Parathyroid adenoma (tissue), 2 donors: ENCODE data around the gene TMEM250.

Source experiments
- H2AFZ ChIP-seq: fragments of 300-600 bp; sonication (generic); one replicate; pipeline ENCODE4 v1.7.0; 2017; ENCODE audit warnings: antibody characterized with exemption, mild to moderate bottlenecking
- H3K27ac ChIP-seq: fragments of 300-600 bp; sonication (generic); one replicate; pipeline ENCODE4 v1.7.0; 2017
- H3K27me3 ChIP-seq: fragments of 300-600 bp; sonication (generic); one replicate; pipeline ENCODE4 v1.7.0; 2017; ENCODE audit warnings: low read length; ENCODE audit not compliant: control insufficient read depth, insufficient read depth
- H3K36me3 ChIP-seq: fragments of 300-600 bp; sonication (generic); one replicate; pipeline ENCODE4 v1.7.0; 2017; ENCODE audit warnings: low read length; ENCODE audit not compliant: control insufficient read depth, insufficient read depth
- H3K4me1 ChIP-seq: fragments of 300-600 bp; sonication (generic); one replicate; pipeline ENCODE4 v1.7.0; 2017; ENCODE audit warnings: control low read depth
- H3K4me2 ChIP-seq: fragments of 300-600 bp; sonication (generic); one replicate; pipeline ENCODE4 v1.7.0; 2017; ENCODE audit warnings: low read length
- H3K4me3 ChIP-seq: fragments of 300-600 bp; sonication (generic); one replicate; pipeline ENCODE4 v1.7.0; 2017; ENCODE audit warnings: low read depth, low read length
- H3K79me2 ChIP-seq: fragments of 300-600 bp; sonication (generic); one replicate; pipeline ENCODE4 v1.7.0; 2017; ENCODE audit warnings: control low read depth
- H3K9ac ChIP-seq: fragments of 300-600 bp; sonication (generic); one replicate; pipeline ENCODE4 v1.7.0; 2017; ENCODE audit warnings: mild to moderate bottlenecking
- H3K9me3 ChIP-seq: fragments of 300-600 bp; sonication (generic); one replicate; pipeline ENCODE4 v1.7.0; 2017; ENCODE audit warnings: low read length; ENCODE audit not compliant: control insufficient read depth
- CTCF ChIP-seq: fragments of 300-600 bp; sonication (generic); IDR thresholded peaks from one replicate; pipeline ENCODE4 v1.7.0; 2017; ENCODE audit warnings: antibody characterized with exemption, mild to moderate bottlenecking
- donor health status: primary hyperparathyroidism.

The TMEM250 gene

GRCh38 chr9:136141682-136142413 is 23.2 kb upstream of the TMEM250 start:
- TF ChIP-seq CTCF = no peak
- no peaks in the 10 kb centered on the region for H3K36me3 ChIP-seq
- H3K4me1 ChIP-seq = no peaks in the 10 kb centered on the region
- H3K9ac ChIP-seq = no peak overlapping the region
- no peak overlapping the region for H2AFZ ChIP-seq
- H3K79me2 ChIP-seq = no peaks in the 10 kb centered on the region
- H3K4me3 ChIP-seq = no peak overlapping the region
- H3K9me3 ChIP-seq = no peaks in the 10 kb centered on the region
- H3K27me3 ChIP-seq = no peaks in the 10 kb centered on the region
- H3K4me2 ChIP-seq = no peak overlapping the region
- H3K27ac ChIP-seq = no peak overlapping the region

- no peaks in the 10 kb centered on the region for H3K79me2 ChIP-seq
- H3K9ac ChIP-seq = no peak overlapping the region
- no peak overlapping the region for H3K27ac ChIP-seq
- H3K27me3 ChIP-seq = no peaks in the 10 kb centered on the region
- no peaks in the 10 kb centered on the region for H3K9me3 ChIP-seq
- no peak overlapping the region for H2AFZ ChIP-seq
- H3K4me3 ChIP-seq = no peak overlapping the region
- no peaks in the 10 kb centered on the region for H3K4me1 ChIP-seq
- H3K4me2 ChIP-seq = no peak overlapping the region
- H3K36me3 ChIP-seq = no peaks in the 10 kb centered on the region
- no peak for TF ChIP-seq CTCF
Observed at GRCh38 chr9:136140966-136141365, 22.3 kb upstream of the TMEM250 start.

- no peak for TF ChIP-seq CTCF
- no peak overlapping the region for H3K27ac ChIP-seq
- H3K27me3 ChIP-seq = no peaks in the 10 kb centered on the region
- H3K36me3 ChIP-seq = no peaks in the 10 kb centered on the region
- H3K4me3 ChIP-seq = no peak overlapping the region
- H2AFZ ChIP-seq = no peak overlapping the region
- H3K79me2 ChIP-seq = no peaks in the 10 kb centered on the region
- H3K9me3 ChIP-seq = no peaks in the 10 kb centered on the region
- no peak overlapping the region for H3K9ac ChIP-seq
- no peak overlapping the region for H3K4me2 ChIP-seq
- no peaks in the 10 kb centered on the region for H3K4me1 ChIP-seq
Observed at GRCh38 chr9:136140046-136140445, 21.4 kb upstream of the TMEM250 start.

- no peaks in the 10 kb centered on the region for H3K36me3 ChIP-seq
- no peaks in the 10 kb centered on the region for H3K9me3 ChIP-seq
- peaks cover 4% of the 10 kb centered on the region for H3K27me3 ChIP-seq
- no peak overlapping the region for H3K4me3 ChIP-seq
- no peaks in the 10 kb centered on the region for H3K4me1 ChIP-seq
- no peak overlapping the region for H3K27ac ChIP-seq
- TF ChIP-seq CTCF = no peak
- H2AFZ ChIP-seq = no peak overlapping the region
- H3K79me2 ChIP-seq = no peaks in the 10 kb centered on the region
- no peak overlapping the region for H3K9ac ChIP-seq
- H3K4me2 ChIP-seq = no peak overlapping the region
Observed at GRCh38 chr9:136138566-136138965, 19.9 kb upstream of the TMEM250 start.
